Nephron (organoid): Measurements from ENCODE around the gene SH3RF3.

Experiments
- H3K27ac Mint-ChIP-seq, 3 experiments: 2 replicates each; pipeline ENCODE4 v1.8.0; 2020; ENCODE audit warnings: mixed read lengths in 3 of 3, mild to moderate bottlenecking in 2 of 3, moderate library complexity in 1 of 3
- H3K27me3 Mint-ChIP-seq: 2 replicates; pipeline ENCODE4 v1.8.0; 2021; ENCODE audit warnings: low read depth, mild to moderate bottlenecking, moderate library complexity, mixed read lengths
- H3K36me3 Mint-ChIP-seq: 2 replicates; pipeline ENCODE4 v1.8.0; 2020; ENCODE audit warnings: low read depth, mixed read lengths
- H3K4me1 Mint-ChIP-seq: 2 replicates; pipeline ENCODE4 v1.8.0; 2020; ENCODE audit warnings: mixed read lengths
- H3K4me3 Mint-ChIP-seq, 3 experiments: 2 replicates each; pipeline ENCODE4 v1.8.0; 2020; ENCODE audit warnings: mild to moderate bottlenecking in 3 of 3, mixed read lengths in 3 of 3, moderate library complexity in 2 of 3
- H3K9me3 Mint-ChIP-seq: 2 replicates; pipeline ENCODE4 v1.8.0; 2020; ENCODE audit warnings: mixed read lengths
- TF ChIP-seq, protein P1 (sequence below), 3 experiments: fragments of 200-600 bp; sonication (generic); IDR thresholded peaks; one replicate each; pipeline ENCODE4 v1.5.0; 2021; ENCODE audit warnings: antibody characterized with exemption in 3 of 3; ENCODE audit not compliant: unreplicated experiment in 3 of 3

SH3RF3 gene

DNA sequence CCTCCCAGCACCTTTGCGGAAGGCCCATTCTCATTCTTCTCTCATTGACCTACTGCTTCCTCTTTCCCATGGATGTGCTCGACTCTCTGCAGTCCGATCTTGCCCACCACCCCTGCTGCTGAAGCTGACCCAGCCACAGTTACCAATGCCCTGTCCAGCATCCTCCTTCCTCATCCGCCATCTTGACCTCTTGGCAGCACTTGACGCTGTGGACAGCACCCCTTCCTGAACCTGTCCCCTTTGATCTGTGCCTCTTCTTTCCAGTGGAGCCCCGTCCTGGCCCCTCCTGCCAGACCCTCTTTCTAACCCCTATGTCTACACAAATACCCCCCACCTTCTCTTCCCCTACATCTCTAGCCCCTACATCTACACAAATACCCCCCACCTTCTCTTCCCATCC is 275.7 kb downstream of the SH3RF3 start:
- TF ChIP-seq, protein P1, sequence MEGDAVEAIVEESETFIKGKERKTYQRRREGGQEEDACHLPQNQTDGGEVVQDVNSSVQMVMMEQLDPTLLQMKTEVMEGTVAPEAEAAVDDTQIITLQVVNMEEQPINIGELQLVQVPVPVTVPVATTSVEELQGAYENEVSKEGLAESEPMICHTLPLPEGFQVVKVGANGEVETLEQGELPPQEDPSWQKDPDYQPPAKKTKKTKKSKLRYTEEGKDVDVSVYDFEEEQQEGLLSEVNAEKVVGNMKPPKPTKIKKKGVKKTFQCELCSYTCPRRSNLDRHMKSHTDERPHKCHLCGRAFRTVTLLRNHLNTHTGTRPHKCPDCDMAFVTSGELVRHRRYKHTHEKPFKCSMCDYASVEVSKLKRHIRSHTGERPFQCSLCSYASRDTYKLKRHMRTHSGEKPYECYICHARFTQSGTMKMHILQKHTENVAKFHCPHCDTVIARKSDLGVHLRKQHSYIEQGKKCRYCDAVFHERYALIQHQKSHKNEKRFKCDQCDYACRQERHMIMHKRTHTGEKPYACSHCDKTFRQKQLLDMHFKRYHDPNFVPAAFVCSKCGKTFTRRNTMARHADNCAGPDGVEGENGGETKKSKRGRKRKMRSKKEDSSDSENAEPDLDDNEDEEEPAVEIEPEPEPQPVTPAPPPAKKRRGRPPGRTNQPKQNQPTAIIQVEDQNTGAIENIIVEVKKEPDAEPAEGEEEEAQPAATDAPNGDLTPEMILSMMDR (IDR thresholded peaks at IDR 0.05; ENCODE audit: unreplicated experiment in 3 of 3): no peak
- Mint-ChIP-seq H3K4me1 (peaks cover 12% of the 10 kb centered on the region), H3K36me3 (peaks cover 4% of the 10 kb centered on the region), H3K4me3 (no peak overlapping the region), H3K9me3 (no peaks in the 10 kb centered on the region), H3K27me3 (peaks cover 24% of the 10 kb centered on the region), H3K27ac (no peak overlapping the region)

DNA sequence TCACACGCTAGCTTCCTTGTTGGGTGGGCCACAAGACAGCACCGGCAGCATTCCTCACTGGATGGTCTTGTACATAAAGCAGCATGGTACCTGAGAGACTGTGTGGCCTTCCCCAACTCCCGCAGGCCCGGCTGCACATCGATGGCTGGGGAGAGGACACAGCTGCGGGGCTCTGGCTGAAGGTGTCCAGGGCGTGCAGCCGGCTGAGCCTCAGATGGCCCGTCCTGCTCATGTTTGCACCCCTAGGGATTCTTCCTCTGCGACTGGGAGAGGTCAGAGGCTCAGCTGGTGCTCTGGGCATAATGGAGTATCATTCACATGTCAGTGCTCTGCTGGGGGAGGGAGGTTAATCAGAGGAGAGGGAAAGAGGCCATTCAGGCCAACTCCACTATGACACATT is 276.9 kb downstream of the SH3RF3 start:
- H3K9me3 Mint-ChIP-seq: no peaks in the 10 kb centered on the region
- peaks cover 24% of the 10 kb centered on the region for H3K4me1 Mint-ChIP-seq
- no peaks in the 10 kb centered on the region for H3K36me3 Mint-ChIP-seq
- no peak overlapping the region for H3K4me3 Mint-ChIP-seq
- H3K27me3 Mint-ChIP-seq: peaks cover 18% of the 10 kb centered on the region
- TF ChIP-seq, protein P1 (IDR thresholded peaks at IDR 0.05; ENCODE audit: unreplicated experiment in 3 of 3): no peak
- no peak overlapping the region for H3K27ac Mint-ChIP-seq

DNA sequence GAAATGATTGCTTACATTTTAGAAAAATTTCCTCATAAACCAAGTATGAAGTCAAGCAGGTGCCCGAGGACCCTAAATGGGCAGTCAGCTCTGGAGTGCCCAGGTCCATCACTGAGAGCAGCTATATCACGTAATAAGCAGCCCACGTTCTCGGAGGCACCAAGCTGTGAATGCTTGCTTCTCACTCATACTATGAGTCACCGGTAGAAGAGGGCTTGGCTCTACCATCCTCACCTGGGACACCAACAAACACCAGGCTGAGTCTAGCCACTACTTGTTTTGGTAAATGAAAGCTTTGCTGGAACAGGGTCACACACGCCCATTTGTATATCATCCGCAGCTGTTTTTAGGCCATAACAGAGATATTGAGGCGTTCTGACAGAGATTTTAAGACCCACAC is 277.3 kb downstream of the SH3RF3 start:
- TF ChIP-seq, protein P1 (IDR thresholded peaks at IDR 0.05; ENCODE audit: unreplicated experiment in 3 of 3): no peak
- Mint-ChIP-seq H3K36me3 (no peaks in the 10 kb centered on the region), H3K9me3 (no peaks in the 10 kb centered on the region), H3K27me3 (peaks cover 18% of the 10 kb centered on the region), H3K4me1 (peaks cover 28% of the 10 kb centered on the region), H3K4me3 (no peak overlapping the region), H3K27ac (no peak overlapping the region)

DNA sequence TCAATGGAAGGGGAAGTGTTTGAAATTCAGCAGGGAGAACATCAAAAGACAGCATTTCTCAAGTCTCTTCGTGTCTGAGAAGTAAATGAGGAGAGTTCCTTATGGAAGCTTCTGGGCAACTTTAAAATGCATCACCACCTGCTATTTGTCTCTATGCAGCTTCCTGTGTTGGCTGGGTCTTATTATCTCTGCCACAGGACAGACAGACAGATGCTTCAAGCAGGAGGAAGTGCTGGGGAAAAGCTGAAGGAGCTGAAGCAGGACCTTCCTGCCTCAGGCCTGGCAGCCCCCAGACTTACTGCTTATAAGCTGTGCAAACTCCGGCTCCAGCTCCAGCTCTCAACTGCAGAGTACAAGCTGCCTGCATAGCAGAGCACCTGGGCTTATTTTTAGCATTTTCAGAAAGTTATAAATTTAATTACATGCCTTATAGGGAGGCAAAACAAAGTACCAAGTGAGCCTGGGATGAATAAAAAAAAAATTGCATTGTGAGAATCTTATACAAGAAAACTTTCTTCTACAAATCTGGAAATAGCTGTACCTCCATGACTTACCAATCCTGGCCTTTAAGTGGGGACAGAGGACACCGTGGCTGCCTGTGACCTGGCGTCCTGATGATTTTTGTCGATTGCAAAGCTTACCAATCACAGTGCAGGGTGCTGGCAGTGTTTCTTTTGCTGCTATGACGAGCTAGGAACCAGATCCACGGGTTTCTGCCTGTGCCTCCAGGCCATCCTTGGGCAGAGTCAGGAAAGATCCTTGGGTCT is 278.5 kb downstream of the SH3RF3 start:
- H3K4me3 Mint-ChIP-seq: no peak overlapping the region
- H3K27ac Mint-ChIP-seq: no peak overlapping the region
- no peaks in the 10 kb centered on the region for H3K9me3 Mint-ChIP-seq
- H3K36me3 Mint-ChIP-seq: no peaks in the 10 kb centered on the region
- peaks cover 35% of the 10 kb centered on the region for H3K4me1 Mint-ChIP-seq
- TF ChIP-seq, protein P1 (IDR thresholded peaks at IDR 0.05; ENCODE audit: unreplicated experiment in 3 of 3): no peak
- H3K27me3 Mint-ChIP-seq: peaks cover 17% of the 10 kb centered on the region

DNA sequence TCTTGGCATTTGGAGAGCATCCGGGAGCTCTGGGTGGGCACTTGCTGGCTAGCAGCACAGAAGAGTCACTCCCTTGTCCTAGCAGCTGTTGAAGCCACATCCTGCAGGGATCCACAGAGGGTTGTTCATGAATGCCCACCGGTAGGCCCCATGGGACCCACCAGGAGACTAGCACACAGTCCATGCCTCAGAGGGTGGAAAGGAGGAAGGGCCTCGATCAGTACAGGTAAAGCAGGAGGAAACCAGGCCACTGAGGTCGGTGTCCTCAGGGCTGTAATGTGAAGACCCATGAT is 279.0 kb downstream of the SH3RF3 start:
- H3K36me3 Mint-ChIP-seq: no peaks in the 10 kb centered on the region
- no peaks in the 10 kb centered on the region for H3K9me3 Mint-ChIP-seq
- H3K27ac Mint-ChIP-seq: no peak overlapping the region
- peaks cover 13% of the 10 kb centered on the region for H3K27me3 Mint-ChIP-seq
- no peak overlapping the region for H3K4me3 Mint-ChIP-seq
- peaks cover 35% of the 10 kb centered on the region for H3K4me1 Mint-ChIP-seq
- TF ChIP-seq, protein P1 (IDR thresholded peaks at IDR 0.05; ENCODE audit: unreplicated experiment in 3 of 3): no peak
